Neutrophil (primary cell): ENCODE measurements around the gene UBE2B.

Source experiments
- H3K27ac ChIP-seq: fragments of 200-600 bp; sonication (generic); 2 replicates; pipeline ENCODE4 v1.5.1; 2016; ENCODE audit warnings: mild to moderate bottlenecking, moderate library complexity
- H3K27me3 ChIP-seq: fragments of 200-600 bp; sonication (generic); 2 replicates; pipeline ENCODE4 v1.6.0; 2016; ENCODE audit warnings: mild to moderate bottlenecking
- H3K36me3 ChIP-seq: fragments of 200-600 bp; sonication (generic); 2 replicates; pipeline ENCODE4 v1.5.1; 2017
- H3K4me1 ChIP-seq, 2 experiments: fragments of 200-600 bp in 1 of 2; sonication (generic) in 1 of 2; 1 replicate in 1 of 2; 2 replicates in 1 of 2; pipeline versions ENCODE4 v1.5.1 to v1.6.1; 2013 to 2016; ENCODE audit warnings: low read depth in 1 of 2, low read length in 1 of 2, mild to moderate bottlenecking in 1 of 2, moderate library complexity in 1 of 2; ENCODE audit not compliant: control insufficient read depth in 1 of 2, insufficient read depth in 1 of 2
- H3K4me3 ChIP-seq, 2 experiments: fragments of 200-600 bp in 1 of 2; sonication (generic) in 1 of 2; 1 replicate in 1 of 2; 2 replicates in 1 of 2; pipeline ENCODE4 v1.5.1; 2013 to 2016; ENCODE audit warnings: low read depth in 1 of 2, low read length in 1 of 2, mild to moderate bottlenecking in 1 of 2, moderate library complexity in 1 of 2
- H3K9me3 ChIP-seq: fragments of 200-600 bp; sonication (generic); 2 replicates; pipeline ENCODE4 v1.5.1; 2016
- TF ChIP-seq, protein P1 (sequence below): fragments of 200-600 bp; sonication (generic); IDR thresholded peaks from 2 replicates; pipeline ENCODE4 v1.5.1; 2016; ENCODE audit warnings: antibody characterized with exemption

UBE2B gene

DNA sequence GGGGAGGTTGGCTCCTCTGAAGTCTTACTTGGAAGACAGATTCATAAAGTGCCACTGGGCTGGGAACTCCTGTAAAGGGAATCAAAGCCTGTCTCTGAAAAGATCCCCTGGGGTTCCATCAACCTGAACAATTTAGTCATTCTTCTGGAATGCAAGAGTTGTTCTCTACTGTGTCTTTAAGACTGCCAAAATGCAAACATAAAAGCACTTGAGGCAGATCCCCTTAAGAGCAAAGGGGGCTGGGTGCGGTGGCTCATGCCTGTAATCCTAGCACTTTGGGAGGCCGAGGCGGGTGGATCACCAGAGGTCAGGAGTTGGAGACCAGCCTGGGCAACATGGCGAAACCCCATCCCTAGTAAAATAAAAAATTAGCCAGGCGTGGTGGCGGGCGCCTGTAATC, 23.6 kb downstream of the UBE2B start:
- H3K36me3 ChIP-seq = peaks cover 99% of the 10 kb centered on the region
- no peaks in the 10 kb centered on the region for H3K4me1 ChIP-seq
- H3K4me3 ChIP-seq = no peak overlapping the region
- TF ChIP-seq, protein P1, sequence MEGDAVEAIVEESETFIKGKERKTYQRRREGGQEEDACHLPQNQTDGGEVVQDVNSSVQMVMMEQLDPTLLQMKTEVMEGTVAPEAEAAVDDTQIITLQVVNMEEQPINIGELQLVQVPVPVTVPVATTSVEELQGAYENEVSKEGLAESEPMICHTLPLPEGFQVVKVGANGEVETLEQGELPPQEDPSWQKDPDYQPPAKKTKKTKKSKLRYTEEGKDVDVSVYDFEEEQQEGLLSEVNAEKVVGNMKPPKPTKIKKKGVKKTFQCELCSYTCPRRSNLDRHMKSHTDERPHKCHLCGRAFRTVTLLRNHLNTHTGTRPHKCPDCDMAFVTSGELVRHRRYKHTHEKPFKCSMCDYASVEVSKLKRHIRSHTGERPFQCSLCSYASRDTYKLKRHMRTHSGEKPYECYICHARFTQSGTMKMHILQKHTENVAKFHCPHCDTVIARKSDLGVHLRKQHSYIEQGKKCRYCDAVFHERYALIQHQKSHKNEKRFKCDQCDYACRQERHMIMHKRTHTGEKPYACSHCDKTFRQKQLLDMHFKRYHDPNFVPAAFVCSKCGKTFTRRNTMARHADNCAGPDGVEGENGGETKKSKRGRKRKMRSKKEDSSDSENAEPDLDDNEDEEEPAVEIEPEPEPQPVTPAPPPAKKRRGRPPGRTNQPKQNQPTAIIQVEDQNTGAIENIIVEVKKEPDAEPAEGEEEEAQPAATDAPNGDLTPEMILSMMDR = no peak
- no peak overlapping the region for H3K27ac ChIP-seq
- no peaks in the 10 kb centered on the region for H3K27me3 ChIP-seq
- H3K9me3 ChIP-seq = no peaks in the 10 kb centered on the region

DNA sequence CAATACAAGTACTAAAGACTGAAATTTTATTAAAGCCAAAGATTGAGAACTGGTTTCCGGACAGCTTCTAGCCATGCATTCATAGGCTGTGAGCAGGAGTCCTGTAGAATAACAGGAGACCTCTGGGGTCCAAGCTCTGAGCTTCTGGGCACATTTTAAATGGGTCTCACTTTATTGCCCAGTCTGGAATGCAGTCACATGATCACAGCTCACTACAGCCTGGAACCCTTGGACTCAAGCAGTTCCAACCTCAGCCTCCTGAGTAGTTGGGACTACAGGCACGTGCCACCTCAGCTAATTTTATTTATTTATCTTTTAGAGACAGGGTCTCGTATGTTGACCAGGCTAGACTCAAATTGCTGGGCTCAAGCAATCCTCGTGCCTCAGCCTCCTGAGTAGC, 24.9 kb downstream of the UBE2B start:
- no peaks in the 10 kb centered on the region for H3K9me3 ChIP-seq
- H3K4me3 ChIP-seq = no peak overlapping the region
- no peaks in the 10 kb centered on the region for H3K27me3 ChIP-seq
- TF ChIP-seq, protein P1 = no peak
- H3K36me3 ChIP-seq = peaks cover 90% of the 10 kb centered on the region
- H3K27ac ChIP-seq = no peak overlapping the region
- no peaks in the 10 kb centered on the region for H3K4me1 ChIP-seq

DNA sequence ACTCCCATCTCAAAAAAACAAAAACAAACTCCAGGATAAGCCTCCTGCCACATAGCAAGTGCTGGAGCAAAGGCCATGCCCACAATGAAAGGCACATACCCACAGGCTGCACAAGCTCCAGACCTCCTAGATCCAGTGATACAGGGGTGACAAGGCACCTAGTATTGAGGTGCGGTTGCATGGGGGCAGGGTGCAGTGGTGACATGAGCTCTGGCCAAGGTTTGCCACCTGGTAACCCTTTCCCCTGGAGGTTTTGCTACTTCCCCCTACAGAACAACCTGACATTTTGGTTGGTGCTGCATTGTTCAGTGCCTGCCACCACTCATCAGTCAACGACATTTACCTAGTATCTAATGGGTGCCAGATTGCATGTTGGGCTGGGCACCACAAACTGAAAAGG, 25.8 kb downstream of the UBE2B start:
- Histone ChIP-seq H3K36me3 (peaks cover 90% of the 10 kb centered on the region), H3K27me3 (no peaks in the 10 kb centered on the region), H3K4me1 (no peaks in the 10 kb centered on the region), H3K27ac (peak overlapping the region; percentile 21), H3K9me3 (no peaks in the 10 kb centered on the region), H3K4me3 (no peak overlapping the region)
- TF ChIP-seq, protein P1 = no peak

DNA sequence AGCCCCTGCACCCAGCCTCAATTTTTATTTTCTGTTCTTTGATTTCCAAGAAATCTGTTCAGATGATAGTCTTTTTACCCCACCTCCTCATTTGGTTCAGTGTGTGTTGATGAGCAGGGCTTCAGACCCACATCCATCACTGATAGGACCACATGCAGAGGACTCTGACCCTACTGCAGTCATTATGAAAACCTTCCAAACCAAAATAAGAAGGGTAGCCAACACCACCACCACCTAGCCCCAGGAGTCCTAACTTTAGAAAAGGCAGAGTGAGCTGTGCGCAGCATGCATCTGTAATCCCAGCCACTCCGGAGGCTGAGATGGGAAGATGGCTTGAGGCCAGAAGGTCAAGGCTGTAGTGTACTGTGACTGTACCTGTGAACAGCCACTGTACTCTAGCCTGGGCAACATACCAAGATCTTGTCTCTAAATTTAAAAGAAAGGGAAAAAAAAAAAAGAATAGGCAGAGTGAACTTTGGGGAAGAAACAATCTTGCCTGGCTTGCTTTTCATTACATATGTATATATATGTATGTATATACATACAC, 27.3 kb downstream of the UBE2B start:
- Histone ChIP-seq H3K27me3 (no peaks in the 10 kb centered on the region), H3K4me1 (no peaks in the 10 kb centered on the region), H3K36me3 (peaks cover 77% of the 10 kb centered on the region)

DNA sequence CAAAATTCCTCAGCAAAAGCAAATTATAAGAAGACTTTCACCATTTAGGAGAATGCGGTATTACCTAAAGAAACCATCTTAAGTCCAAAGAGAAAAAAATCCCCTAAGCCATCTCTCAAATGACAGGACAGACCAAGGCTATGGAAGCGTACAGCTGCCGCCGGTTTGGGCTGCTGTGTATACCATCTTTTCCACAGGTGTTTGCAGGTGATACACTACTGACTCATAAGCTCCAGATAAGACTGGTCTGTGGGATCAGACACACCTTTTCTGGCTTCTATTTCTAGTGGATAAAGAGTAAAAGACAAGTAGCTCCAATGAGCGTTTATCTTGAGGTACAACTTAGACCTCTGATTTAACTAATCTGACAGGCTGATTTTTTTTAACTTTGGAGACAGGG, 32.6 kb downstream of the UBE2B start:
- no peaks in the 10 kb centered on the region for H3K27me3 ChIP-seq
- no peak overlapping the region for H3K27ac ChIP-seq
- TF ChIP-seq, protein P1 = no peak

More for the DNA sequence above, 27.3 kb downstream of the UBE2B start:
- TF ChIP-seq, protein P1 = no peak
- no peak overlapping the region for H3K4me3 ChIP-seq
- H3K27ac ChIP-seq = no peak overlapping the region
- H3K9me3 ChIP-seq = no peaks in the 10 kb centered on the region

DNA sequence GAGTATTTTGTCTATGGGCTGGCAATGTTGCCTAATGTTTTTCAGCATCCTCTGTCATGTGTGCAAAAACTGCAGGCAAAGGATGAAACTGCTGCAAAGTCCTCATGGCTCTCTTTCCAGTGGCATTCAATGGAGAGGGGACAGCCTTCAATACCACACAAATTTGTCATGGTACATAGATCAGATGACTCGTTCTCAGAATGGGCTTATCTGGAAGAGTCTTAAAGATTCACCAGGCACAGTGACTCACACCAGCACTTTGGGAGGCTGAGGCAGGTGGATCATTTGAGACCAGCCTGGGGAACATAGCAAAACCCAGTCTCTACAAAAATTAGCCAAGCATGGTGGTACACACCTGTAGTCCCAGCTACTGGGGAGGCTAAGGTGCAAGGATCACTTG, 35.0 kb downstream of the UBE2B start:
- H3K4me3 ChIP-seq = no peak overlapping the region
- H3K36me3 ChIP-seq = peaks cover 41% of the 10 kb centered on the region
- no peak overlapping the region for H3K27ac ChIP-seq

More for the DNA sequence above, 32.6 kb downstream of the UBE2B start:
- no peaks in the 10 kb centered on the region for H3K4me1 ChIP-seq
- H3K4me3 ChIP-seq = no peak overlapping the region
- peaks cover 55% of the 10 kb centered on the region for H3K36me3 ChIP-seq
- H3K9me3 ChIP-seq = no peaks in the 10 kb centered on the region

More for the DNA sequence above, 35.0 kb downstream of the UBE2B start:
- no peaks in the 10 kb centered on the region for H3K9me3 ChIP-seq
- H3K4me1 ChIP-seq = peaks cover 5 to 9% of the 10 kb centered on the region in 2 experiments
- TF ChIP-seq, protein P1 = no peak
- H3K27me3 ChIP-seq = no peaks in the 10 kb centered on the region
